Heart right ventricle (tissue), 16 donors: ENCODE measurements around the gene HNMT. TPM values are rescaled to one million over a fixed set of nuclear protein-coding genes. Genes with fewer than 3 reads are reported as not detected.

Experiments used
- ATAC-seq, 8 donors: fragments of 200-7000 bp; cut with Tn5 transposase; one replicate each; pipeline ENCODE4 v1.9.1; 2020; ENCODE audit warnings: mild to moderate bottlenecking in 8 of 8, moderate library complexity in 8 of 8, moderate number of reproducible peaks in 1 of 8
- DNase-seq, 2 donors: peaks; one replicate each; pipeline ENCODE4 v3.0.0-alpha.2; 2020
- H3K27ac ChIP-seq, 10 donors: fragments of 200-600 bp; sonication (generic) in 2 of 10; one replicate each; pipeline versions ENCODE4 v1.5.0 to v1.8.0; 2020 to 2022; ENCODE audit warnings: mild to moderate bottlenecking in 3 of 10
- H3K27me3 ChIP-seq, 7 donors: fragments of 200-600 bp; one replicate each; pipeline ENCODE4 v1.8.0; 2021 to 2022; ENCODE audit warnings: mild to moderate bottlenecking in 2 of 7
- H3K36me3 ChIP-seq, 9 donors: fragments of 200-600 bp; sonication (generic) in 1 of 9; one replicate each; pipeline versions ENCODE4 v1.5.0 to v1.8.0; 2020 to 2022; ENCODE audit warnings: mild to moderate bottlenecking in 2 of 9
- H3K4me1 ChIP-seq, 9 donors: fragments of 200-600 bp; sonication (generic) in 1 of 9; one replicate each; pipeline versions ENCODE4 v1.5.0 to v1.8.0; 2020 to 2022; ENCODE audit warnings: mild to moderate bottlenecking in 4 of 9
- H3K4me3 ChIP-seq, 10 donors: fragments of 200-600 bp; sonication (generic) in 2 of 10; one replicate each; pipeline versions ENCODE4 v1.5.0 to v1.8.0; 2020 to 2022; ENCODE audit warnings: mild to moderate bottlenecking in 7 of 10, moderate library complexity in 2 of 10
- H3K9me3 ChIP-seq, 11 donors: fragments of 200-600 bp in 10 of 11; sonication (generic) in 2 of 11; one replicate each; pipeline versions ENCODE4 v1.5.0 to v1.8.0; 2013 to 2022; ENCODE audit warnings: mild to moderate bottlenecking in 2 of 11, control low read depth in 1 of 11, moderate library complexity in 1 of 11
- CTCF ChIP-seq, 9 donors: fragments of 200-600 bp; sonication (generic) in 2 of 9; IDR thresholded peaks; one replicate each; pipeline versions ENCODE4 v1.5.0 to v1.8.0; 2021 to 2022; ENCODE audit warnings: antibody characterized with exemption in 9 of 9, mild to moderate bottlenecking in 5 of 9, moderate library complexity in 1 of 9
- whole genome bisulfite sequencing, 2 donors: extraction: QIAGEN DNeasy Blood & Tissue Kit; methylation state at CpG; one replicate each; pipeline ENCODE4 v1.1.7; 2013; ENCODE audit warnings: inconsistent platforms in 1 of 2; 5-methylcytosine and 5-hydroxymethylcytosine counted together
- intact Hi-C, 10 donors: fragments of 100-400 bp; cut with DNase I; formaldehyde crosslinking; loops; one replicate each; pipeline versions ENCODE4 v1.11.1 to v1.14.2; 2022
- polyA plus RNA-seq, 2 donors: library from polyadenylated mRNA; stranded (reverse); fragments of 200-250 nt; gene quantifications; one replicate each; pipeline ENCODE4 v1.2.3, GENCODE V29; 2013
- total RNA-seq, 10 donors: library from RNA; stranded (reverse); fragmentation: NEBNext Ultra II Directional in 3 of 10; extraction: Animal tissue kit (Norgen Biotek cat#: 25700) in 3 of 10; gene quantifications; one replicate each; pipeline versions ENCODE4 v1.2.1 to v1.2.4, GENCODE V29; 2021 to 2023
- donor health status: Arrhythmogenic right ventricular cardiomyopathy.
- donor health status: ischemic (EF 13 %, LVEDD 7.1; RV severe dilation, severe dysfunction).
- donor health status: healthy with polysubstance abuse.
- donor health status: DM: no; HTN: yes; CAD: no.
- donor health status: DM: no; HTN: no; CAD: no.
- donor health status: ischemic (EF 25% LVEDD 6.9; RV normal size, moderate dysfunction).
- donor health status: ischemic (EF 25% LVEDD 5.7; RV mildly dilated, moderate dysfunction).
- donor health status: healthy.
- donor health status: DM: yes; HTN: yes; CAD: no.
- donor health status: Ischemic cardiomyopathy.
- donor health status: ischemic (EF 35%, LVEDD 5.7; RV mildly dilated, moderate dysfunction).
- donor health status: nonischemic (EF 11% LVEDD 7.7; RV severe dilation, severe dysfunction).
- donor health status: DM: yes; HTN: yes; CAD: no.
- donor health status: PGD.
- donor health status: ischemic (EF 29% LVEDD 5.4; RV normal size, mild dysfunction).
- donor health status: nonischemic (EF 23%, LVEDD 6.1; RV moderate dilation, normal function).

Gene HNMT
- total and polyA plus RNA-seq, 12 donors: 7.2 to 24.9 (median 10.6) TPM

- H3K4me3 ChIP-seq: no peak overlapping the region
- no peak for TF ChIP-seq CTCF (IDR thresholded peaks at IDR 0.05)
- 93 to 100% methylated on average over 1 of the region's 1 CpG for WGBS, 2 donors
- H3K27me3 ChIP-seq: no peaks in the 10 kb centered on the region
- H3K9me3 ChIP-seq: no peaks in the 10 kb centered on the region
- ATAC-seq (no peak), DNase-seq (no peak)
- H3K27ac ChIP-seq: no peak overlapping the region
- H3K36me3 ChIP-seq: peaks cover 0 to 4% (median 0%) of the 10 kb centered on the region in 9 donors
- intact Hi-C loops: no loop called here
- H3K4me1 ChIP-seq: peaks cover 0 to 7% (median 0%) of the 10 kb centered on the region in 9 donors
Measured at GRCh38 chr2:138021154-138021553, 56.9 kb downstream of the HNMT start.

GRCh38 chr2:138023298-138023697 lies 59.0 kb downstream of the HNMT start:
- no peaks in the 10 kb centered on the region for H3K27me3 ChIP-seq
- H3K4me1 ChIP-seq: peaks cover 0 to 7% (median 0%) of the 10 kb centered on the region in 9 donors
- intact Hi-C loops: no loop called here
- H3K4me3 ChIP-seq: no peak overlapping the region
- no peaks in the 10 kb centered on the region for H3K9me3 ChIP-seq
- no peaks in the 10 kb centered on the region for H3K36me3 ChIP-seq
- WGBS, 2 donors: 69 to 76% methylated on average over 4 of the region's 4 CpGs
- ATAC-seq: no peak
- no peak overlapping the region for H3K27ac ChIP-seq
- no peak for TF ChIP-seq CTCF (IDR thresholded peaks at IDR 0.05)
- no peak for DNase-seq

GRCh38 chr2:138023976-138024375 lies 59.7 kb downstream of the HNMT start:
- no peak for DNase-seq
- WGBS, 2 donors: 60 to 61% methylated on average over 2 of the region's 2 CpGs
- H3K27me3 ChIP-seq: no peaks in the 10 kb centered on the region
- peaks cover 0 to 8% (median 0%) of the 10 kb centered on the region in 9 donors for H3K4me1 ChIP-seq
- intact Hi-C loops: no loop called here
- no peaks in the 10 kb centered on the region for H3K9me3 ChIP-seq
- no peak overlapping the region for H3K4me3 ChIP-seq
- H3K27ac ChIP-seq: no peak overlapping the region
- ATAC-seq: no peak
- no peaks in the 10 kb centered on the region for H3K36me3 ChIP-seq
- TF ChIP-seq CTCF (IDR thresholded peaks at IDR 0.05): no peak

- H3K4me3 ChIP-seq: no peak overlapping the region
- intact Hi-C loops: no loop called here
- no peak for TF ChIP-seq CTCF (IDR thresholded peaks at IDR 0.05)
- H3K27ac ChIP-seq: no peak overlapping the region
- H3K9me3 ChIP-seq: no peaks in the 10 kb centered on the region
- H3K4me1 ChIP-seq: peaks cover 0 to 10% (median 0%) of the 10 kb centered on the region in 9 donors
- ATAC-seq: no peak
- no peak for DNase-seq
- WGBS, 2 donors: 81 to 85% methylated on average over 6 of the region's 6 CpGs
- no peaks in the 10 kb centered on the region for H3K36me3 ChIP-seq
- no peaks in the 10 kb centered on the region for H3K27me3 ChIP-seq
Measured at GRCh38 chr2:138026111-138027020, 62.1 kb downstream of the HNMT start.
